Neural crest cell (in vitro differentiated cells): Measurements from ENCODE around the gene VWA8. TPM values are rescaled to one million over a fixed set of nuclear protein-coding genes. Genes with fewer than 3 reads are reported as not detected.
"Not testable (repeated sequence)": the region's sequence is repeated elsewhere in the genome, so short reads cannot be mapped to it uniquely, and the experiment has no call there.

Source experiments
- DNase-seq: peaks from one replicate; pipeline ENCODE4 v3.0.0; 2021; ENCODE audit warnings: low read depth, mixed read lengths, low spot score
- H3K27ac Mint-ChIP-seq: one replicate; pipeline ENCODE4 v1.8.0; 2021; ENCODE audit warnings: mild to moderate bottlenecking, mixed read lengths; ENCODE audit not compliant: unreplicated experiment
- H3K27me3 Mint-ChIP-seq: 2 replicates; pipeline ENCODE4 v1.8.0; 2021; ENCODE audit warnings: low read depth, mild to moderate bottlenecking, mixed read lengths
- H3K36me3 Mint-ChIP-seq: 2 replicates; pipeline ENCODE4 v1.8.0; 2021; ENCODE audit warnings: low read depth, mild to moderate bottlenecking, mixed read lengths
- H3K4me1 Mint-ChIP-seq: 2 replicates; pipeline ENCODE4 v1.8.0; 2021; ENCODE audit warnings: mixed read lengths
- H3K4me3 Mint-ChIP-seq: one replicate; pipeline ENCODE4 v1.8.0; 2021; ENCODE audit warnings: mild to moderate bottlenecking, mixed read lengths
- H3K9me3 Mint-ChIP-seq: 2 replicates; pipeline ENCODE4 v1.8.0; 2021; ENCODE audit warnings: mixed read lengths
- CTCF ChIP-seq: fragments of 200-600 bp; sonication (generic); conservative IDR thresholded peaks from 2 replicates; pipeline ENCODE4 v1.5.0; 2021; ENCODE audit warnings: antibody characterized with exemption, mild to moderate bottlenecking
- total RNA-seq: library from RNA; stranded (reverse); gene quantifications from 2 replicates; pipeline ENCODE4 v1.2.1, GENCODE V29; 2021

Gene VWA8
- total RNA-seq, 1 donor from 2014 or later: 19.5 TPM

- no peaks in the 10 kb centered on the region for H3K4me1 Mint-ChIP-seq
These were observed 204.6 kb downstream of the VWA8 start for GRCh38 chr13:41756198-41756880.

GRCh38 chr13:41751734-41752445, 209.0 kb downstream of the VWA8 start:
- no peak overlapping the region for H3K4me3 Mint-ChIP-seq
- H3K9me3 Mint-ChIP-seq: no peaks in the 10 kb centered on the region
- H3K27ac Mint-ChIP-seq: peak overlapping the region; percentile 54
- H3K27me3 Mint-ChIP-seq: no peaks in the 10 kb centered on the region
- DNase-seq: no peak
- no peak for TF ChIP-seq CTCF
- no peaks in the 10 kb centered on the region for H3K4me1 Mint-ChIP-seq
- H3K36me3 Mint-ChIP-seq: peaks cover 33% of the 10 kb centered on the region

More at GRCh38 chr13:41756198-41756880, 204.6 kb downstream of the VWA8 start:
- H3K27ac Mint-ChIP-seq: no peak overlapping the region
- no peak overlapping the region for H3K4me3 Mint-ChIP-seq
- no peak for TF ChIP-seq CTCF
- no peaks in the 10 kb centered on the region for H3K9me3 Mint-ChIP-seq
- DNase-seq: no peak
- no peaks in the 10 kb centered on the region for H3K27me3 Mint-ChIP-seq
- H3K36me3 Mint-ChIP-seq: peaks cover 14% of the 10 kb centered on the region

- H3K27me3 Mint-ChIP-seq: no peaks in the 10 kb centered on the region
- H3K27ac Mint-ChIP-seq: no peak overlapping the region
- no peak overlapping the region for H3K4me3 Mint-ChIP-seq
- no peak for DNase-seq
- no peaks in the 10 kb centered on the region for H3K4me1 Mint-ChIP-seq
- H3K36me3 Mint-ChIP-seq: peaks cover 39% of the 10 kb centered on the region
- TF ChIP-seq CTCF: no peak
- no peaks in the 10 kb centered on the region for H3K9me3 Mint-ChIP-seq
These were observed 209.6 kb downstream of the VWA8 start for GRCh38 chr13:41751277-41751676.

GRCh38 chr13:41746259-41746658, 214.7 kb downstream of the VWA8 start:
- no peak for DNase-seq
- no peak for TF ChIP-seq CTCF
- Mint-ChIP-seq H3K27ac (no peak overlapping the region), H3K4me3 (no peak overlapping the region), H3K27me3 (no peaks in the 10 kb centered on the region), H3K36me3 (peaks cover 40% of the 10 kb centered on the region), H3K4me1 (no peaks in the 10 kb centered on the region), H3K9me3 (no peaks in the 10 kb centered on the region)

- H3K9me3 Mint-ChIP-seq, H3K4me1 Mint-ChIP-seq, H3K4me3 Mint-ChIP-seq, H3K27ac Mint-ChIP-seq, H3K27me3 Mint-ChIP-seq, DNase-seq: not testable (repeated sequence)
- peaks cover 40% of the 10 kb centered on the region for H3K36me3 Mint-ChIP-seq
These were observed 215.4 kb downstream of the VWA8 start for GRCh38 chr13:41745496-41745895.

- no peak for DNase-seq
- Mint-ChIP-seq H3K27me3 (no peaks in the 10 kb centered on the region), H3K4me1 (no peaks in the 10 kb centered on the region), H3K27ac (no peak overlapping the region), H3K4me3 (no peak overlapping the region), H3K36me3 (peaks cover 22% of the 10 kb centered on the region), H3K9me3 (no peaks in the 10 kb centered on the region)
- TF ChIP-seq CTCF: no peak
These were observed 217.9 kb downstream of the VWA8 start for GRCh38 chr13:41742917-41743552.
